Renal cortical epithelial cell (primary cell): ENCODE data around the gene CRY2. TPM values are rescaled to one million over a fixed set of nuclear protein-coding genes. Genes with fewer than 3 reads are reported as not detected.
"Not testable (repeated sequence)": the region's sequence is repeated elsewhere in the genome, so short reads cannot be mapped to it uniquely, and the experiment has no call there.

Experiments
- DNase-seq: peaks from one replicate; pipeline ENCODE4 v3.0.0-alpha.2; 2011; ENCODE audit warnings: low read depth
- total RNA-seq: library from RNA; depleted of rRNA; stranded (reverse); fragments of >200 nt; gene quantifications from 2 replicates; pipeline ENCODE4 v1.2.3, GENCODE V29; 2014

CRY2 gene
- 5.4 and 14.4 TPM in 2 replicates for total RNA-seq

GRCh38 chr11:45846974-45847910, at the start of gene CRY2:
Gene CRY2 (plus strand): TSS chr11:45847475. CDS start chr11:45847491, 16 bp downstream.
- DNase-seq, result peak; percentile 88

- DNase-seq, result no peak
These were observed 48.4 kb upstream of the CRY2 start for GRCh38 chr11:45798793-45799441.

DNA sequence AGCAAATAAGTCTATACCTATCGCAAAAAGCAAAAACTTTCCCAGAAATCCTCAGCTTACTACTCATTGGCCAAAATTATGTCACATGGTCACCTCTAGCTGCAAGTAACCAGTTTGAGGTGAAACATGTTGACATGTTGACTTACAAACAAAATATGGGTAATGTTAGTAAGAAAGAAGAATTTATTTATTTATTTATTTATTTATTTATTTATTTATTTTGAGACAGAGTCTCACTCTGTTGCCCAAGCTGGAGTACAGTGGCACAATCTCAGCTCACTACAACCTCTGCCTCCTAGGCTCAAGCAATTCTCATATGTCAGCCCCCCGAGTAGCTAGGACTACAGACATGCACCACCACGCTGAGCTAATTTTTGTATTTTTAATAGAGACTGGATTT, 47.7 kb upstream of the CRY2 start:
- no peak for DNase-seq

GRCh38 chr11:45800261-45800660, 47.0 kb upstream of the CRY2 start:
- no peak for DNase-seq

DNA sequence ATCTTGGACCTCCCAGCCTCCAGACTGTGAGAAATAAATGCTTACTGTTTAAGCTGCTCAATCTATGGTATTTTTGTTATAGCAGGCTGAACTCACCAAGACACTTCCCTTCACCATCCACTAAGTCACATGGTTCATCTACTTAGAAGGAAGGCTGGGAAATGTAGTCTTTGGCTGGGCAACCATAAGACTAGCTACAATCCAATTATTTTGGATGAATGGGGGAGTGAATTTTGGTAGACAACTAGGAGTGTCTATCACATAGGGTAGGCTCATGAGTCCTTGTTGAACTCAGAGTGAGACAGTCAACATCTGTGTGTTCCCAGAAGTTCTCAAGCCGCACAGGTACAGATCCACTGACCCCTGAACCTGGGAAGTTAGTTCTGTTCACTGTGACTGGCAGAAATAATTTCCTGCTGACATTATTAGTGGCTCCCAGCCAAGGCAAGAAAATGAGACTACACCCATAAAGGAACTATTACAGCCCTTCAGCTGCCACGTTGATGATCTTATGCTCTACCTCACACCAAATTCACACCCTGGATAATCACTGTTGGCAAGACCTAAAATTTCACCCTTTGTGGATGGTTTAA, 45.5 kb upstream of the CRY2 start:
- peak; percentile 18 for DNase-seq

DNA sequence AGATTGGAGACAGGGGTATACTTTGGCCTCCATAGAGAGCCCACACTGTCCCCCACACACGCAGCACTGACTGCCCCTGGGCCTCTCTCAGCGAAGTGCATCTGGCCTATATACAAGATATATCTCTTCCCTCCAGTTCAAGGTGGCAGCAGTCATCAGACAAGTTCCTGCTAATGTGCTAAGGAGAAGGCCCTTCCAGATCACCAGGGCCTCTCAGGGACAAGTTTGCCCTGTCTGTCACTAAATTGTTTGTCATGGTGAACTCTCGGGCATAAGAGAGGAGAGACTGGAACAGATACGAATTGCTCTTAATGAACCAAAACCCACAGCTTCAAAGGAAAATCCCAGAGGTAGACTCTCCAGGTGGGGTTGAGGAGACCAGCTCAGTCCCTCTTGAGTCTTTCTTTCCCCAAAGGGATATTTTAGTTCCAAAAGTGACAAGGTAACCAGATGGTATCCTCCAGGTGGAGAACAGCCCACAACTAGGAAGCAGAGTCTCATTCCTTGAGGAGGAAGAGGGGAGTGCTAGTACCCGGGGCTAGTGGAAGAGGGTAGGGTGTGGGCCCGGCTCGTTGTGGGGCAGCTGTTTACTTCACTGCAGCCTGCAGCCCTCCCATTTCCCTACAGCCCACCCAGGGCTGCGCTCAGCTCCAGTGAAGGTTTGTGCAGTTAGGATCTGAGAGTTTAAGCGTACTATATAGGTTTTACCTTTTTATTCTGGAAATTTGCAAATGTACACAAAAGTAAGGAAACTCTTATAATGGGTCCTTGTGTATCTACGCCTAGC, 44.6 kb upstream of the CRY2 start:
- DNase-seq, result no peak

GRCh38 chr11:45803971-45804760, 43.1 kb upstream of the CRY2 start:
- peak; percentile 15 for DNase-seq

DNA sequence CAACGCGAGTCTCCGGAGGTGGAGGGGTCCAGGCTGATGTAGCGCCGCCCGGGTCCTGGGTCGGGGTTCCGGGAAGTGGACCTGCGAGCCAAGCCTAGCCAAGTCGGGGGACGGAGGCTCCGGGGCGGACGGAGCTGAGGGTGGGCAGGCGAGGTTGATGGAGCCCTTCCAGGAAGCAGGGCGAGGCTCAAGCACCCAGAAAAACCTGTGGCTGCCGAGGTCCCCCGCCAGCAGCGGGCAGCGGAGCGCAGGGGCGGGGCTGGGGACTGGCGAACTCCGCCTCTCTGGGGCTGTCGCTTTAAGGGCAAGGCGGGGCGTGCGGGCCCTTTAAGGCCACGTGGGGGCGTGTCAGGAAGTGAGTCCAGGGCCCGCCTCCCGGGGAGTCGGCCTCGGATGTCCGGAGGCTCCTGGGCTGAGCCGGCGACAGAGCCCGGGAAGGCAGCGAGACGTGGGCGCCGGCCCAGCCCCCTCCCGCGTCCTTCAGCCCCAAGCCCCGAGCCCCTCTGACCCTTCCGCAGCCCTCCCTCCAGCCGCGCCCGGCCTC, 42.4 kb upstream of the CRY2 start, which contains the start of gene SLC35C1:
Gene SLC35C1, plus strand, starts transcription at position 389 of the 544 bp plus-strand sequence. CDS start 653 bp downstream, outside the sequence.
- peak; percentile 81 for DNase-seq

- DNase-seq, result peak; percentile 54
These were observed 41.8 kb upstream of the CRY2 start for GRCh38 chr11:45805305-45806071.

- no peak for DNase-seq
These were observed 41.0 kb upstream of the CRY2 start for GRCh38 chr11:45806072-45806933.

GRCh38 chr11:45806937-45807791, 40.1 kb upstream of the CRY2 start:
- no peak for DNase-seq

GRCh38 chr11:45807792-45808238, 39.5 kb upstream of the CRY2 start:
- no peak for DNase-seq

- not testable (repeated sequence) for DNase-seq
These were observed 38.8 kb upstream of the CRY2 start for GRCh38 chr11:45808427-45808826.

- no peak for DNase-seq
These were observed 37.5 kb upstream of the CRY2 start for GRCh38 chr11:45809456-45810395.

DNA sequence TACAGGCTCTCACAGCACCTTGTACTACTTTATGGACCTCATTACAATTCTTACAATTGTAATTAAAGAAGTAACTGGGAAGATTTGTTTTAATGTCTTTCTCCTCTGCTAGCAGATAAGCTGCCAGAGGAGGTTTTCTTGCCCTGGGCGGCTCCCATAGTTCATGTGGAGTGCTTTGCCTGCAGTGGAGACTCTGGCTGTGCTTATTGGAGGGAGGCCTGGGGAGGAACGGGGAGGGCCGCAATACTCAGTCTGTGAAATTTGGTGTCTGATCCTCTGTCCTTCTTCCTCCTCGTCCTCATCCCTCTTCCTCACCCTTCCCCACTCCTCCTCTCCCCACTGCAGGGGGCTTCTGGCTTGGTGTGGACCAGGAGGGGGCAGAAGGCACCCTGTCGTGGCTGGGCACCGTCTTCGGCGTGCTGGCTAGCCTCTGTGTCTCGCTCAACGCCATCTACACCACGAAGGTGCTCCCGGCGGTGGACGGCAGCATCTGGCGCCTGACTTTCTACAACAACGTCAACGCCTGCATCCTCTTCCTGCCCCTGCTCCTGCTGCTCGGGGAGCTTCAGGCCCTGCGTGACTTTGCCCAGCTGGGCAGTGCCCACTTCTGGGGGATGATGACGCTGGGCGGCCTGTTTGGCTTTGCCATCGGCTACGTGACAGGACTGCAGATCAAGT, 36.7 kb upstream of the CRY2 start:
- DNase-seq, result no peak

DNA sequence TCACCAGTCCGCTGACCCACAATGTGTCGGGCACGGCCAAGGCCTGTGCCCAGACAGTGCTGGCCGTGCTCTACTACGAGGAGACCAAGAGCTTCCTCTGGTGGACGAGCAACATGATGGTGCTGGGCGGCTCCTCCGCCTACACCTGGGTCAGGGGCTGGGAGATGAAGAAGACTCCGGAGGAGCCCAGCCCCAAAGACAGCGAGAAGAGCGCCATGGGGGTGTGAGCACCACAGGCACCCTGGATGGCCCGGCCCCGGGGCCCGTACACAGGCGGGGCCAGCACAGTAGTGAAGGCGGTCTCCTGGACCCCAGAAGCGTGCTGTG, 36.2 kb upstream of the CRY2 start:
- DNase-seq, result no peak
